Stimulated activated CD8-positive, alpha-beta memory T cell treated with anti-CD3 and anti-CD28 coated beads, Interleukin-7, amount 100 ng/mL, for 4 hours (primary cell): ENCODE measurements around the gene KDM5A.
"Not testable (repeated sequence)": the region's sequence is repeated elsewhere in the genome, so short reads cannot be mapped to it uniquely, and the experiment has no call there.

ENCODE experiments used
- DNase-seq, 2 donors: peaks; one replicate each; pipeline ENCODE4 v3.0.0-alpha.2; 2020; ENCODE audit warnings: low read depth in 2 of 2

The KDM5A gene

DNA sequence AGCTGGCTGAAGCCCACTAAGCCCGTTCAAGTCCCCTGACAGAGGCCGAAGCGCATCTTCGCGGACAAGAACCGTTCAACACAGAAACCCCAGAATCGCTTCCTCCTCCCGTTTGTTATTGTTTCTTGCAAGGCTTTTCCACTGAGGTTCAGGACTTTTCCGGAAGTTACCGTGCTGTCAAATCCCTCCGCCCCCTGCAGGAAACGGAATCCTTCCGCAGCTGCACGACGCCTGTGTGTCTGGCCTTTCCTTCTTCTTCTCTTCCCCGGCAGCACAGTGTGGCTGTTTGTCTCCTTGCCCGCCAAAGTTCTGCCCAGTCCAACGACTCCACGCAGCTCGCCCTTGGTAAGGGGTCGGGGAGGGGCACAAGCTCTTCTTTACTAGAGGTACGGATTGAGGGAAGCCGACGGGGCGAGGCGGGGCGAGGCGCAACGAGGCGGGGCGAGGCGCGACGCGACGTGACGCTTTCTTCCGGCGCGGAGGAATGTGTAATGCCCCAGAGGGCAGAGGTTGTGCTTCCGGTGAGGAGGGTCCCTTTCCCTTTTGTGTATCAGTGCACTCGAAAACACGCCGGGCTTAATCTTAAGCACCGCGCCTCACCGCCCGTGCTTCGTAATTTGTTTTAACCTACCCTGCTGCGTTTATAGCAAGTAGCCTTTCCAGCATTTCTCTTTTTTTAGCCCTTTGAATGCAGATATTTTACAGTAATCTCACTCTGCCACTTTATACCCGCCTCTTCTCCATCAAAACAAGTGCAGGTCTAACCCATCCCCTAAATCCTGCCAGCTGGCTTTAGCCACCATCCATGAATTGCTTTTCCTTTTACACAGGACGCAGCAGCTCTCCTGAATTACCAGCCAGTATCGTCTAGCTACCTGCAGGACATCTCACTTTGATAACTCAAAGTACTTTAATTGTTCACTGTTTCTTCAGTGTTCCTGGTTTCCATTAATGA, at the start of gene KDM5A:
Gene KDM5A (minus strand): TSS at position 179 of the 955 bp plus-strand sequence. CDS start 229 bp downstream, outside the sequence.
- DNase-seq = peak; percentile 79 to 86

DNA sequence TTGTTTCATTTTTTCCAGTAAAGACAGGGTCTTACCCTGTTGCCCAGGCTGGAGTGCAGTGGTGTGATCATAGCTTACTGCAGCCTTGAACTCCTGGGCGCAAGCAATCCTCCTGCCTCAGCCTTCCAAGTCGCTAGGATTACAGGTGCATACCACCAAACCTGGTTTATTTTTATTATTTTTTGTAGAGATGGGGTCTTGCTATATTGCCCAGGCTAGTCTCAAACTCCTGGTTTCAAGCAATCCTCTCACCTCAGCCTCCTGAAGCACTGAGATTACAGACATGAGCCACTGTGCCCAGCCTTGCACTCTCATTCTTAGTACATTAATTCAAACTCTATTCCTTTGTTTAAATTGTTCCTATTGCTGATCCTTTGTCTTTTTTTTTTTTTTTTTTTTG, 46.6 kb upstream of the KDM5A start:
- DNase-seq = not testable (repeated sequence)

GRCh38 chr12:422526-422925, 33.4 kb upstream of the KDM5A start:
- DNase-seq = no peak

DNA sequence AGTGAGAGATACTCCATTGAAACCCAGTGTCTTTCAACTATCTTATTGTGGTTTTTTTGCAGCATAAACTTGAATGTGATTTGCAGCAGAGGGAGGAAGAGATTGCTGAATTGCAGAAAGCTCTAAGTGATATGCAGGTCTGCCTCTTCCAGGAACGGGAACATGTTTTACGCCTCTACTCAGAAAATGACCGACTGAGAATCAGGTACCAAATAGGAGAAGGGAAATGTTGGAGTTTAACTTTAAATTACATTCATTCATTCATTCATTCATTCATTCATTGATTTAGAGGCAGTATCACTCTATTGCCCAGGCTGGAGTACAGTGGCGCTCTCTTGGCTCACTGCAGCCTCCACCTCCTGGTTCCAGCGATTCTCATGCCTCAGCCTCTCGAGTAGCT, 29.3 kb upstream of the KDM5A start:
- no peak for DNase-seq

DNA sequence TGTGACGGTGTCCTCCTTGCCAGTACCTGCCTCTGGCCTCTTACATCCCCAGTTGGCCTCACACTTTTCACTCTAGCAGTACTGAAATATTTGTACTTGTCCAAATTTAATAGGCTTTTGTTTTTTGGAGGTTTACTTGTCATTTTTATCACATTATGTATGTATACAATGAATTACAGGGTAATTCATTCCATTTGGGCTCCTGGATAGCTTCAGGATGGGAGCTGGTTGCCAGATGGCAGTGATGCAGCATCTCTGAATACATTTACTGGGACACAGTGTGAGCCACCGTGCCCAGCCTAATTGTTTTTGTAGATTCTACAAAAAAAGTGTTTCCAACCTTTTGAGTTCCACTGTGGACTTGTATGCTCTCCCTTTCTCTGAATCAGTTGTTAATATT, 25.7 kb upstream of the KDM5A start:
- DNase-seq = no peak

DNA sequence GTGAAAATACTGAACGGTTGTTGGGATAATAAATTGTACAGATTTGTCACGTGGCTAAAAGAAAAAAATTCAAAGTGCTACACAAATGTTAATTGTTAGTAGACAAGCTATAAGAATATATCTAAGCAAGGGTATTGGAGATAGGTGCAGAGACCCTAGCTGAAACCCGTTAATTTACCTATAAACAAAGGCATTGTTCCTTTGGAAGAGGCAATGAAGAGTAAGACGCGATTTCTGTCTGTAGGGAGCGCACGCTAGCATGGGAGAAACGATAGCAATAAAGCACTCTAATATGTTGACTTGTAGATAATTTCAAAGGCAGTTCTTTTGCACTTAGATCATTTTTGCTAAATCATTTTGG, 12.9 kb upstream of the KDM5A start:
- DNase-seq = no peak

- DNase-seq = peak; percentile 83 to 84
Observed at GRCh38 chr12:401235-402028, 12.3 kb upstream of the KDM5A start, which contains the start of gene CCDC77. Gene CCDC77, plus strand, starts transcription at chr12:401644. Its CDS starts 7,740 bp downstream, at chr12:409384.

GRCh38 chr12:400828-401227, 11.7 kb upstream of the KDM5A start:
- DNase-seq = no peak

DNA sequence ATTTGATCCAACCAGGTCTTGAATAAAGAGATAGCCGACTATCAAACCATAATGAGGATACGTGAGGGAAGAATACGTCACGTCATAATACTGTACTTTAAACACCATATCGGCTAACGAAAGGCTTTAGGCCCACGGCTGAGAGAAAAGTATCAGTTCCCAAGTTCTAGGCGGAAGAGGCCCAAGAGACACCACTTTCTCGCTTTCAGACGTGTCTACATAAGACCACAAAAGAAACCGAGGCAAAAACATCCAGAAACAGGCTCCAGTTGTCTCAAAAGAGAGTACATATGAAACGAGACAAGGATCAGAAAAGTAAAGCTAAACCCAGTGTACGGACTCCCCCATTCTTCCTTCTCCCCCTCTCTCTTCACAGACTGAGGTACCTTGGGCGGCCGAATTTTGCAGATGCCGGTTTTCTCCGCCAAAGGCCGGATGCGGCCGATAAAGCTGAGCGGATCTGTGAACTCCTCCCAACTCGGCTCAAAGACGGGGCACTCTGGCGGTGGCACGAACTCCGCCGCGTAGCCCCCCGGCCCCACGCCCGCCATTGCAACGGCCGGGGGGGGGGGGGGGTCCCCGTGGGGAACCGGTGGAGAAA, 479 bp downstream of the KDM5A start:
- DNase-seq = peak in 1 of 2 donors; percentile 33

DNA sequence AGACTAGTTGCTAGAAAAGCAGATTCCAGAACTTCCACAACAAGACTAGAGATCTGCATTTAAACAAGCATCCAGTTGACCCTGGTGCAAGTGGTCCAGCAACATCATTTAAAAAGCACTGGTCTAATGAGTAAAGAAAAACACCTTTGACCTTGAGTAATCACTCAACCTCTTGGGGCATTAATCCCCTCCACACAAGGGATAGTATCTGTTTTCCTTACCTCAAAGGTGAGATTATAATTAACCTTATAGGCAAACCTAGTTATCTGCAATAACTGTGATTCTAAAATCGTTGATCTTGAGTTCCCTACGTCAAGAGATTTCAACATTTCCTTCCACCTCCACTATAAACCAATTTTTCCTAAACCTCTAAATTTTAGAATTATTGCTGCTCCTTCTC, 1.1 kb downstream of the KDM5A start:
- DNase-seq = no peak

DNA sequence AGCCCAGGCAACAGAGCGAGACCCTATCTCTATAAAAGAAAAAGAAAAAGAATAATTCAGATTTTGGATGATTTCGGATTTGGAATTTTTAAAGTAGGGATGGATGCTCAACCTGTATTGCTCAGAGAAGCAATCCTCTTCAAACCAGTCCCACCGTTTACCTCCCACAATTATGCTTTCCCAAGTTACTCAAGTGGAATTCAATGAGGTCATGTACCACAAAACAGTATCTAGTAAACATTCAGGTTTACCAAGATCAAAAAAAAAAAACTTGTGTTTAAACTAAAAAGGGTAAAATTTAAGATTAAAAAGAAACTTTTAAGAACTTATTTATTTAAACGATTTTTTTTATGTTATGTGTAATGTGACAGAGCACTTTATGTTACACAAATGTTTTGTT, 2.5 kb downstream of the KDM5A start:
- no peak for DNase-seq

DNA sequence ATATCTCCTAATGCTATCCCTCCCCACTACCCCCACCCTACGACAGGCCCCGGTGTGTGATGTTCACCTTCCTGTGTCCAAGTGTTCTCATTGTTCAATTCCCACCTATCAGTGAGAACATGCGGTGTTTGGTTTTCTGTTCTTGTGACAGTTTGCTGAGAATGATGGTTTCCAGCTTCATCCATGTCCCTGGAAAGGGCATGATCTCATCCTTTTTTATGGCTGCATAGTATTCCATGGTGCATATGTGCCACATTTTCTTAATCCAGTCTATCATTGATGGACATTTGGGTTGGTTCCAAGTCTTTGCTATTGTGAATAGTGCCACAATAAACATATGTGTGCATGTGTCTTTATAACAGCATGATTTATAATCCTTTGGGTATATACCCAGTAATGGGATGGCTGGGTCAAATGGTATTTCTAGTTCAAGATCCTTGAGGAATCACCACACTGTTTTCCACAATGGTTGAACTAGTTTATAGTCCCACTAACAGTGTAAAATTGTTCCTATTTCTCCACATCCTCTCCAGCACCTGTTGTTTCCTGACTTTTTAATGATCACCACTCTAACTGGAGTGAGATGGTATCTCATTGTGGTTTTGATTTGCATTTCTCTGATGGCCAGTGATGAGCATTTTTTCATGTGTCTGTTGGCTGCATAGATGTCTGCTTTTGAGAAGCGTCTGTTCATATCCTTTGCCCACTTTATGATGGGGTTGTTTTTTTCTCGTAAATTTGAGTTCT, 18.2 kb downstream of the KDM5A start:
- not testable (repeated sequence) for DNase-seq

GRCh38 chr12:367972-368371, 21.1 kb downstream of the KDM5A start:
- no peak for DNase-seq

GRCh38 chr12:366820-367219, 22.3 kb downstream of the KDM5A start:
- no peak for DNase-seq

DNA sequence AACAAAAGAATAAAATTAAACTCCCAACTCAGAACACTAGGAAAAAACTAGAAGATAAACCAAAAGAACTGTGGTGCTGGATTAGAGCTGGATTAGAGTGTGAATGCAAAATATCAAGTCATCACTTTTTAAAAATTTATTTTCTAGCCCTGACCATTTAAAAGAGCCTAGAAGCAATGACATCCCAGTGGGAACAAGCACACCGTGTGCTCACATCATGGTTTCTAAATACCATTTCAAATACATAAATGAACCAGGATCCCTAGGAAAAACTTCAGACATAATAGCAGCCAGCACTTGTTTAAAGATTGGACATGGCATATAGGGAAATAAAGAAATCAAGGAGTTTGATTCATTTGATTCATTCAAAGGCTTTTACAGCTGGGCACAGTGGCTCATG, 30.0 kb downstream of the KDM5A start:
- no peak for DNase-seq

DNA sequence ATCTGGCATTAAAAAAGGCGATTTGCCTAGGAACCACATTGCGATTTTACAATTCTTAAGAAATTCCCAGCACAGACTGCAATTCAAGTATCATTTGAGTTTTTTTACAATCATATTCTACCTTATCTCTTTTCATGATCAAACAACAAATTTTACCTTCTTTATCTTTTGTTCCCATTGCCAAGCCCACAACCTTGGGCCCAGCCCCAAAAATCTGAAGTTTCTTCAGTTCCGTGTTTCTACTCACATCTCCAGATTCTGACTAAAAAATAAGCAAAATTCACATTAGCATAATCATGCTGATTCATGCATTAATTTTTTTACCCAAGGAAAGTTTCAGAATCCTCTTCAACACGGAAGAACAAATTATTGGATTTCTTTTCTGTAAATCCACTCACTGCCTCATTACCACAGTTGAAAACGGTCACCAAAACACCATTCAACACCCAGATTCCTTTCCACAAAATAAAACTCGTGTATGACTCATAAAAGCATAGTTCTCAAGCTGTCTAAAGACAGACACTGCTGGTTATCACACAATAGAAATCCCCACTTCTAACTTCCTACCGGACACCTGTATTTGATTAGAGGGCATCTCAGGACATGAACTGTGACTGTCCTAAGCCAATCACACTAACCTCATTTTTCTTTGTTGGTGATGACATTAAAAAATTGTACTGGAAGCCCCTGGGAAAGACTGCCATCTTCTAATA, 32.7 kb downstream of the KDM5A start:
- DNase-seq = no peak

DNA sequence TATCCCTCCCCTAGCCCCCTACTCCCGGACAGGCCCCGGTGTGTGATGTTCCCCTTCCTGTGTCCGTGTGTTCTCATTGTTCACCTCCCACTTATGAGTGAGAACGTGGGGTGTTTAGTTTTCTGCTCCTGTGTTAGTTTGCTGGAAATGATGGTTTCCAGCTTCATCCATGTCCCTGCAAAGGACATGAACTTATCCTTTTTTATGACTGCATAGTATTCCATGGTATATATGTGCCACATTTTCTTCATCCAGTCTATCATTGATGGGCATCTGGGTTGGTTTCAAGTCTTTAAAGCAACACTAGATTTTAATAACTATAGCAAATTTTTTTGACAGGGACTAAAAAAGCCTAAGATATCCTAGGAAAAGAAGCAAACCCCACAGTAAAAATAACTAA, 37.9 kb downstream of the KDM5A start:
- DNase-seq = not testable (repeated sequence)

- DNase-seq = not testable (repeated sequence)
Observed at GRCh38 chr12:349625-350024, 39.5 kb downstream of the KDM5A start.

- DNase-seq = not testable (repeated sequence)
Observed at GRCh38 chr12:343036-343435, 46.1 kb downstream of the KDM5A start.

- no peak for DNase-seq
Observed at GRCh38 chr12:337039-337438, 52.1 kb downstream of the KDM5A start.

GRCh38 chr12:334125-334524, 55.0 kb downstream of the KDM5A start:
- DNase-seq = no peak
